Activated T-cell treated with anti-CD3 and anti-CD28 coated beads, Interleukin-2, amount 50 U/mL, for 24 hours (primary cell): ENCODE measurements around the gene BMPER.

Experiments used
- DNase-seq: peaks from one replicate; pipeline ENCODE4 v3.0.0-alpha.2; 2020
- H3K27ac Mint-ChIP-seq: 2 replicates; pipeline ENCODE4 v1.8.0; 2020; ENCODE audit warnings: mild to moderate bottlenecking, mixed read lengths
- H3K27me3 Mint-ChIP-seq: 2 replicates; pipeline ENCODE4 v1.8.0; 2020; ENCODE audit warnings: mixed read lengths
- H3K36me3 Mint-ChIP-seq: 2 replicates; pipeline ENCODE4 v1.8.0; 2020; ENCODE audit warnings: low read depth, mixed read lengths
- H3K4me1 Mint-ChIP-seq: 2 replicates; pipeline ENCODE4 v1.8.0; 2020; ENCODE audit warnings: low read depth, mixed read lengths
- H3K4me3 Mint-ChIP-seq: 2 replicates; pipeline ENCODE4 v1.8.0; 2020; ENCODE audit warnings: mild to moderate bottlenecking, moderate library complexity, mixed read lengths
- H3K9me3 Mint-ChIP-seq: 2 replicates; pipeline ENCODE4 v1.8.0; 2020; ENCODE audit warnings: mixed read lengths

The BMPER gene

DNA sequence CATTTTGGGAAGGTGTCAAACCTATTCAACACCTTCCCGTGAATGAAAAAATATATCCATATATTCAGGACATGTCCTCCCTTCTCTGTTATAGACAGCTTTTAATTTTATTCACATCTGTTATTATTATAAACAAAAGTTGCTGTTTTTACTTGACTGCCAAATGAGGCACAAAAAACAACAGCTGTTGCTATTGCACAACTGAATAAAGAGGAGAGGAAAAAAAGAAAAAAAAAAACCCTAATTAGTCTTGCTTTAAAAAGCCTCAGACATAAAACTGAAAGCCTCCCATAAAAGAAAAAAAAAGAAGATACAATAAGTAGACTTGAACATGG lies 153.4 kb downstream of the BMPER start:
- DNase-seq: no peak

DNA sequence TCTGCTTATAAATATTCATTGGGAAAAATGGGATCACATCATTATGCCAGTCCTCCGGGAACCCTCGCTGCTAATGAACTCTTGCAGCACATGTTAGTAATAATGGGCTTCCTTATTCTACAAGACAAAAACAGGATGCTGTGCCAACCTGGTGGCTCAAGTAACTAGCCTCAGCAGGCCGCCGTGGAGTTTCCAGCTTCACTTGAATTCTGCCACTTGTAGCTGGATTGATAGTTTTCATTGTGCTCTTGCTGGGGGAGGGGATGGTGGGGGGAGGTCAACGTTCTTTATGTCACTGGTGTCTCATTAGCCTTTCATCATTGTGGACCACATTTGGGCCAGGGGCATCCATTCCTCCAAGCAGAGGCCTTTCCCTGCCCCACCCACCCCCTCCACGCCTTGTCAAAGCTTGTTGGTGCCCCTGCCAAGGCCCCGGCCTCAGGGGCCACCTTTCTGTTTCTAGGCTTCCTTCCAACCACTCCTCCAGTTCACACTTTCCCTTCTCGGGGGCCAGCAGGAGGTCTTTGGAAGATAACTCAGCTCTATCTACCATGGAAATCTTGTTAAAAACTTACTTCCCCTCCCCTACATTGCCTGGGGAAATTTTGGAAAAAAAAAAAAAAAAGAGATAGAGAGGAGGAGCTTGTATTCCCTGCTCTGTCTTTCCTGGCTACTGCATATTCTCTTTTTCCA lies 153.9 kb downstream of the BMPER start:
- Mint-ChIP-seq H3K4me1 (no peaks in the 10 kb centered on the region), H3K27me3 (no peaks in the 10 kb centered on the region), H3K4me3 (no peak overlapping the region), H3K9me3 (no peaks in the 10 kb centered on the region), H3K36me3 (no peaks in the 10 kb centered on the region), H3K27ac (no peak overlapping the region)
- no peak for DNase-seq

More for the DNA sequence above, 153.4 kb downstream of the BMPER start:
- H3K36me3 Mint-ChIP-seq: no peaks in the 10 kb centered on the region
- no peaks in the 10 kb centered on the region for H3K27me3 Mint-ChIP-seq
- no peak overlapping the region for H3K4me3 Mint-ChIP-seq
- H3K27ac Mint-ChIP-seq: no peak overlapping the region
- no peaks in the 10 kb centered on the region for H3K9me3 Mint-ChIP-seq
- no peaks in the 10 kb centered on the region for H3K4me1 Mint-ChIP-seq

DNA sequence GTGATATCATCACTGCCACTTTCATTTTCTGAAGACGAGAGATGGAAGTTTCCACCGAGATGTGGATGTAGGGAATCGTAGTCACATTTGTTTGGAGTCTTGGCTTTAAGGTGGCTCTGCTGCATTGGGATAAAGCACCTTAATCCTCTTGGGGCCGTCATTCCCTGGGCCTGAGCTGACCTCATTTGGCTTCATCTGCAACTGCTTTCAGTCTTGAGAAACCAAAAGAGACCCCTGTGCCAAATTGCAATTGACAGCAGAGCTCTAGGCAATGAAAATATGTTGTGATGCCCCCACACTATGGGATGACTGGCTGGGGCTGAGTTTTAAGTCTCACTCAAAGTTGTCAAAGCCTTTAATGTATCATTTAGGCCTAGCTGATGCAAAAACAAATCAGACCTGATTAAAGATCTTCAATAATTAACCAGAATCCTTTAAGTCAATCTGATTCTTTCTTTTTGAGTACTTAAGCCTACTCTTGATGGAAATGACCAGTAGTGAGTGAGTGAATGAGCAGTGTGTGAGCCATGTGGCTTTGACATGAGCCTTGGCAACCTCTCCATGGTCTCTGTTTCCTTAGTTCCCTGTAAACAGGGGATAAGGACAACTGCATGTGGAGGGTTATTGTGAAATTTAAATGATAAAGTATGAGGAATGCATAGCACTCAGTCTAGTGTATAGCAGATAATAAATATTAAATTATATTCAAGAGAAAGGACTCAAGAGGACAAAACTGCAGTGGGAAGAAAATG lies 155.0 kb downstream of the BMPER start:
- H3K27me3 Mint-ChIP-seq: no peaks in the 10 kb centered on the region
- H3K4me1 Mint-ChIP-seq: no peaks in the 10 kb centered on the region
- H3K4me3 Mint-ChIP-seq: no peak overlapping the region
- DNase-seq: no peak
- H3K27ac Mint-ChIP-seq: no peak overlapping the region
- H3K36me3 Mint-ChIP-seq: no peaks in the 10 kb centered on the region
- H3K9me3 Mint-ChIP-seq: no peaks in the 10 kb centered on the region

DNA sequence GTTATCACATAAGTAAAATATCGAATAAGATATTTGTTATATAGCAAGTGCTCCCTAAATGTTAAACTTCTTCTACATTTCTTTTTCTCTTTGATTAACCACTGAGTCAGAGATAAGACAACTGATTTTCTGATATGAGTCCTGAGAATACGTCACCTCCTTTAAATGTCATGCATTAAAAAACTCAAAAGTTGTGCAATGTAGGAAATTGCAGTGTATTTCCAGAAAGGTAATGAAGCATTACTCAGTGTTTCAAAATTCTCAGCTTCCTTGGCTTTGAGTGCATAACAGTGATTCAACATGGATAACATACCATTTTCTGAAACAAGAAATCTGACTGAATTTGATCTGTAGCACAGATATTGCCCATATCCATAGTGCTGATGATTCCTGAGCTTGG lies 155.8 kb downstream of the BMPER start:
- DNase-seq: no peak
- H3K27me3 Mint-ChIP-seq: no peaks in the 10 kb centered on the region
- H3K4me1 Mint-ChIP-seq: no peaks in the 10 kb centered on the region
- no peak overlapping the region for H3K27ac Mint-ChIP-seq
- no peaks in the 10 kb centered on the region for H3K9me3 Mint-ChIP-seq
- no peaks in the 10 kb centered on the region for H3K36me3 Mint-ChIP-seq
- H3K4me3 Mint-ChIP-seq: no peak overlapping the region

DNA sequence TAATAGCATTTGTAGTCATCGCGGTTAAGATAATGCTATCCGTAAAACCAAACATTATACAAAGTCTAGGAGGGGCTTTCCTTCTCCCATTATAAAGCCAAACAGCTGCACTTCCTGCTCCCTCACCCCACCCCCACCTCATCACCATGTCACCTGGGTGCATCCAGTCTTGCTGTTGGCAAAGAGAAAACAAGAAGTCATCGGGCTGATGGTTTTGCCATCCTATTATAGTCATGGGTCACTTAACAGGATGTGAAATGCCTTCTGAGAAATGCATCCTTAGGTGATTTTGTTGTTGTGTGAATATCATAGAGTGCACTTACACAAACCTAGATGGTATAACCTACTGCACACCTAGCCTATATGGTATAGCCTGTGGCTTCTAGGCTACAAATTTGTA lies 157.0 kb downstream of the BMPER start:
- Mint-ChIP-seq H3K36me3 (no peaks in the 10 kb centered on the region), H3K27me3 (no peaks in the 10 kb centered on the region), H3K9me3 (no peaks in the 10 kb centered on the region), H3K4me1 (no peaks in the 10 kb centered on the region), H3K4me3 (no peak overlapping the region), H3K27ac (no peak overlapping the region)
- DNase-seq: no peak

DNA sequence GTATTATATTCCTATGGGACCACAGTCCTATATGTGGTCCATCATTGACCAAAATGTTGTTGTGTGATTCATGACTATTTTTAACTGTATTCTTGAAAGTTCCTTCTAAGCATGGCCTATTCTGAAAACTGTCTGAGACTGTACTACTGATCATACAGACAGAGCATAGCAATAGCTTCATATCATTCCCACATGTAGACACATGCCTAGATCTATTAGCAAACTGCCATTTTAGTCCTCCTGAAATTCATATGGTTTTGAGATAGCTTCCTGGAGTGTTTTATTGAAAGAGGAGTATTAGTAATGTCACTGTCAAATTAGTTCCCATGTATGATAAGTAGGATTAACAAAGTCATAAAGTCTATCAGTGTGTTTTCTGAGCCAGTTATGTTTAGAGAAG lies 157.5 kb downstream of the BMPER start:
- no peak overlapping the region for H3K27ac Mint-ChIP-seq
- H3K9me3 Mint-ChIP-seq: no peaks in the 10 kb centered on the region
- H3K4me1 Mint-ChIP-seq: no peaks in the 10 kb centered on the region
- H3K27me3 Mint-ChIP-seq: no peaks in the 10 kb centered on the region
- DNase-seq: no peak
- no peak overlapping the region for H3K4me3 Mint-ChIP-seq
- H3K36me3 Mint-ChIP-seq: no peaks in the 10 kb centered on the region

DNA sequence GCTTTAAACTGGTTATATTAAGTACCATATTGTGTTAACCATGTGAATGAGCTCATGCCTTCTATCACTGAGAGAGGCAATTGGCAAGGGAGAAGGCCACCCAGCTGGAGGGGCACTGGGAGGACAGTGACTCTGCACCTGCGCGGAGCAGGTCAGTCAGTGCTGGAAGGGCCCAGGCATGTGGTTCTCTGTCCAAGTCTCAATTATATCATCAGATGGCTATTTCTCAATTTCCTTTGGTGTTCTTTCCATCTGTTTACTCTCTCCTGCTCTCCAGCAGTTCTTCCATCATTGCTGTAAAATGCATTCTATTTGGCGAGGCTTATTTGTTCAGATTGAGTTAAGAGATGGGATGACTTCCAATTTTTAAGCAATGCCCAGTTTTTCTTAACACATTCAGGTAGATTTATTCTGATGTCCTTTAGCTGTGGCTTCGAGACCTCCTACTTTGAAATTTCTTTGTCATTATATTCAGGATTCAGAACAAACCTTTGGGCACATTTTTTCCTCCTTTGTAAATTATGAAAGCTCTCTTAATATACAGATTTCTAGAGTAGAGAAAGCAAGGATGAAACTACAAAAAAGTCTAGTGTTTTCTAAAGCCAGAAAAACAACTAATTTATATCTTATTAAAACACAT lies 159.3 kb downstream of the BMPER start:
- no peak overlapping the region for H3K4me3 Mint-ChIP-seq
- H3K9me3 Mint-ChIP-seq: no peaks in the 10 kb centered on the region
- no peak overlapping the region for H3K27ac Mint-ChIP-seq
- H3K4me1 Mint-ChIP-seq: no peaks in the 10 kb centered on the region
- no peak for DNase-seq
- no peaks in the 10 kb centered on the region for H3K36me3 Mint-ChIP-seq
- no peaks in the 10 kb centered on the region for H3K27me3 Mint-ChIP-seq

DNA sequence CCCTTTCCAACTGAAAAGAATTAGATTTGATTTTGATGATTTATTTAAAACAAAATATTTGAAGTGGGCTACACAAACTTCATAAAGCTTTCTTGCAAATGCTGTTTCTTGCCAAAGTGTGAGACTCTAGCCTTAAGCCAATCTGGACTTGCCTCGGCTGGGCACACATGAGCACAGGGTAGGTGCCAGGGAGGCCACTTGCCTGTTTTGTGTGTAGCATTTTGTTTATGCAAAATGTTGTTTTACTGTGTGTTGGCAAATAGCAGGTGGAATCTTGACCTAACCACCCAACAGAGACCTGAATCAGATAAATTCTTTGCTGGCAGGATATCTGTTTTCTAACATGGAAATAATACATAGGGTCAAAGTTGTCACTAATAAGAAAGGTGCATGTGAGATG lies 161.1 kb downstream of the BMPER start:
- Mint-ChIP-seq H3K9me3 (no peaks in the 10 kb centered on the region), H3K4me3 (no peak overlapping the region), H3K27me3 (no peaks in the 10 kb centered on the region), H3K36me3 (no peaks in the 10 kb centered on the region), H3K27ac (no peak overlapping the region), H3K4me1 (no peaks in the 10 kb centered on the region)
- no peak for DNase-seq

DNA sequence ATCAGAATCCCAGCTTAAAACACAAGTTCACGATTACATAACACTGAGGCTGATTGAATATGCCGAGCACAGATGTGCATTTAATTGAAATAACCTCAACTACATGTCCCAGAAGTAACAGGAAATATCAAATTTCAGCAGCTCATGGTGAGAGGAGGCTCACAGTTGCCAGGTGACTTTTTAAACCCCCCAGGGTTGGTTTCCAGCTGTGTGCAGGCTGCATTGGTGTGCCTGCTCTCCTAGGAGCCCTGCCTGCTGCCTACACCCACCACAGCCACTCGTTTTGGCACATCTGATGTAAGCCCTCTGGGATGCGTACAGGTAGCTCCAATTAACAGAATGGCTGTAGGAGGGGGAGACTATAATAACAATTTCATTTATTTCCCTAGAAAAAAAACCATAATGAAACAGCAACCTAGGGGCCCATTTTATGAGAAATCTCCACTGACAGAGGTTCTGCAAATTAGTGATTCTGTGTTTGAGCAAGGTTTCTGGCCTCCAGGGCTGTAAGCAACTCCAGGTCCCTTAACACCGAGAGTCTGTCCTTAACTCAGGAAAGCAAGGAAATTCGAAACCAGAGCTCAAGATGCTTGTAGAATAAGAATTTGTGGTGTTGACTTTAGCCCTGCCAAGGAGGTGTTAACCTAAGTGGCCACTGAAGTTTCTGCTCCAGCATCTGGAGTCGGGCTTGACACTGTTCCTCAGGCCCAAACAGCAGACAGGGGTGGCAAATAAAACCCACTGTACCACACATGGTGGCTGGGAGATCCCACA lies 161.9 kb downstream of the BMPER start:
- H3K27ac Mint-ChIP-seq: no peak overlapping the region
- H3K9me3 Mint-ChIP-seq: no peaks in the 10 kb centered on the region
- DNase-seq: no peak
- no peaks in the 10 kb centered on the region for H3K4me1 Mint-ChIP-seq
- H3K4me3 Mint-ChIP-seq: no peak overlapping the region
- H3K27me3 Mint-ChIP-seq: peaks cover 3% of the 10 kb centered on the region
- H3K36me3 Mint-ChIP-seq: no peaks in the 10 kb centered on the region

DNA sequence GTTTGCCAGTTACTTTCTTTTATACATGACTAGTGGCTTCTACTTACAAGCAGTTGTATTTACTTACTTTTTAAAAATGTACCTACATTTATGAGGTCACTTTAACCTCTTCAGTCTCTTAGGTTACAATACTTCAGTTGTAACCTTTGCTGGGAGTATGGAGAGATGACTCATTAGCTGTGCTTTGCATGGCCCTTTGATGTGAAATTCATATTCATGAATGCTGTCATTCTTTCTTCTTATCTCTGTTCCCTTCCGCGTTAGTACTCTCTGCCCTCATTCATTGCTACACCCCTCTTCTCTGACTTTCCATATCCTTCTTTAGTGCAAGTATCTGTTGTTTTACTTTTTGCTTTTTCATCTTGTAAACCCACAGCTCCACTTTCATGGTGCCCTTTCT lies 164.3 kb downstream of the BMPER start:
- Mint-ChIP-seq H3K27me3 (peaks cover 6% of the 10 kb centered on the region), H3K36me3 (no peaks in the 10 kb centered on the region), H3K9me3 (no peaks in the 10 kb centered on the region), H3K4me3 (no peak overlapping the region), H3K4me1 (no peaks in the 10 kb centered on the region), H3K27ac (no peak overlapping the region)
- no peak for DNase-seq

DNA sequence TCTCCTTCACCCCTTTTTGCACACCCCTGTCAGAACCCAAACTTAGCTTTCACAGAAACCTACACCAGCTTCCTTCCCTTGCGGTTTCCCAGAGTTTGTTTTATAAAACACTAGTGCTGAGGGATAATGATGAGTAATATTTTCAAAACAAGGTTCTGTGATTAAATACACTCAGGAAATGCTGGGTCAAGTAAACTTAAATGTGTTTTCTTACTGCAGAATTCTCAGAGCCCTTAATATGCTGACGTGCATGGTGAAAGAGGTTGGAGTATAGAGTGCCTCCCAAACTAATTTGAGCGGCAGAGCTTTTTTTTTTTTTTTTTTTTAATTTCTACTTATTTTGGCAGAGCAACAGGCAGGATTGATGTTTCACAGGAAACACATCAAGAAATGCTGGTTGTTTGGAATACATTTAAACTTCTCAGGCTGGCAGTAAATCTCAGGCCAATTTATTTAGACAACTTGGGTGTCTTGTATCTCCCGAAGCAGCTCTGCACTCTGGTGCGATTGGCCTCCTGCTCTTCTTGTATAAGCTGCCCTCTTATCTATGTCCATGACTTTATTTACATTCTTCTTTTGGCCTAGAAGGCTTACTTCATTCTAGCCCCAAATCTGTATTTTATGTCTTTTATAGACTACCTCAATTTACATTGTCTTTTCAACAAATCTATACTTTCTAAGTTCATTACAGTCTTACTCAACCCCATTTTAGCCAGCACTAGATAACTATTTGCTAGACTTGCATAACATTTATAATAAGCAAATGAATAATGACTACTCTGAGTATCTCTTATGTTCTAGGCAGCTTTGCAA lies 165.4 kb downstream of the BMPER start:
- no peaks in the 10 kb centered on the region for H3K36me3 Mint-ChIP-seq
- no peak overlapping the region for H3K27ac Mint-ChIP-seq
- H3K9me3 Mint-ChIP-seq: no peaks in the 10 kb centered on the region
- DNase-seq: no peak
- no peaks in the 10 kb centered on the region for H3K4me1 Mint-ChIP-seq
- H3K27me3 Mint-ChIP-seq: peaks cover 6% of the 10 kb centered on the region
- H3K4me3 Mint-ChIP-seq: no peak overlapping the region

DNA sequence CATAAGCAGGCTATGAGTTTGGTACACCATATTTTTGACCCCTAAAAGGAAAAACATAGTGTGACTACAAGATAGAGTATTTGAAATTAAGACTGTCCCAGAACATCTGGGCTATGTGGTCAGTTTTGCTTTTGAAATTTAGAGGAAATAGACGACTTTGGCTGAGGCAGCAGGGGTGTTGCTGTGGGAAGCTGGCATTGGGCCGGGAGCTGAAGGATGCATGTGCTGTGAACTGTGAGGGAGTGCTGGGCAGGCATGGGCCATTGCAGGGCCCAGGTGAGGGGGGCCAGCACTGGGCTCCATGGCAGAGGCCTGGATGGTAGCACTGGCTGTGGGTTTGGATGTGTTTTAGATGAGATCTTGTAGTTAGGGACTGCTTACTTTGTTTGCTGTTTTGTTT lies 168.3 kb downstream of the BMPER start:
- DNase-seq: no peak
- Mint-ChIP-seq H3K27me3 (peaks cover 6% of the 10 kb centered on the region), H3K36me3 (no peaks in the 10 kb centered on the region), H3K27ac (no peak overlapping the region), H3K4me1 (no peaks in the 10 kb centered on the region), H3K9me3 (no peaks in the 10 kb centered on the region), H3K4me3 (no peak overlapping the region)

DNA sequence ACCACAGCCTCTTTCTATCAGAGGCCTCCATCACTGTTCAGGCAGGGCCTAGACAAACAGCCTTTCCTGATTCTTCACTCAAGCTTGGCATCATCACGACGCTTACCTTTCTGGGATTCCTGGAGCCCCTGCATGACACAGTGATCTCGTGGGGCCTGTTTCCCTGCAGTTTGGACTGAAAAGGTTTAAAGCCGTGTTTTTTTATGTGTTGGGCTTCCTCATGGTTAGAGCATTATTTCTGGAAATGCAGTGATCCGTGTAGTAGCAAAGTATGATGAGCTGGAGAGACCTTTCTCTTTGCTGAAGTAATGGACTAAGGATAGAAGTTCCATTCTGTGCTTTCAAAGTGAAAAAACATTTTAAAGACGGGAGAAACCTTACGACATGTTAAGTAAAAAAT lies 169.1 kb downstream of the BMPER start:
- Mint-ChIP-seq H3K9me3 (no peaks in the 10 kb centered on the region), H3K27ac (no peak overlapping the region), H3K36me3 (no peaks in the 10 kb centered on the region), H3K4me3 (no peak overlapping the region), H3K27me3 (peaks cover 6% of the 10 kb centered on the region), H3K4me1 (no peaks in the 10 kb centered on the region)
- no peak for DNase-seq
